HG03060 (cell line): ENCODE results near the gene PSMB8.
"Not testable (repeated sequence)": the region's sequence is repeated elsewhere in the genome, so short reads cannot be mapped to it uniquely, and the experiment has no call there.

Experiments
- ATAC-seq: cut with Tn5 transposase; IDR thresholded peaks from one replicate; pipeline ENCODE4 v1.9.1; 2021; ENCODE audit warnings: low read depth, moderate number of reproducible peaks; ENCODE audit not compliant: unreplicated experiment

The PSMB8 gene

DNA sequence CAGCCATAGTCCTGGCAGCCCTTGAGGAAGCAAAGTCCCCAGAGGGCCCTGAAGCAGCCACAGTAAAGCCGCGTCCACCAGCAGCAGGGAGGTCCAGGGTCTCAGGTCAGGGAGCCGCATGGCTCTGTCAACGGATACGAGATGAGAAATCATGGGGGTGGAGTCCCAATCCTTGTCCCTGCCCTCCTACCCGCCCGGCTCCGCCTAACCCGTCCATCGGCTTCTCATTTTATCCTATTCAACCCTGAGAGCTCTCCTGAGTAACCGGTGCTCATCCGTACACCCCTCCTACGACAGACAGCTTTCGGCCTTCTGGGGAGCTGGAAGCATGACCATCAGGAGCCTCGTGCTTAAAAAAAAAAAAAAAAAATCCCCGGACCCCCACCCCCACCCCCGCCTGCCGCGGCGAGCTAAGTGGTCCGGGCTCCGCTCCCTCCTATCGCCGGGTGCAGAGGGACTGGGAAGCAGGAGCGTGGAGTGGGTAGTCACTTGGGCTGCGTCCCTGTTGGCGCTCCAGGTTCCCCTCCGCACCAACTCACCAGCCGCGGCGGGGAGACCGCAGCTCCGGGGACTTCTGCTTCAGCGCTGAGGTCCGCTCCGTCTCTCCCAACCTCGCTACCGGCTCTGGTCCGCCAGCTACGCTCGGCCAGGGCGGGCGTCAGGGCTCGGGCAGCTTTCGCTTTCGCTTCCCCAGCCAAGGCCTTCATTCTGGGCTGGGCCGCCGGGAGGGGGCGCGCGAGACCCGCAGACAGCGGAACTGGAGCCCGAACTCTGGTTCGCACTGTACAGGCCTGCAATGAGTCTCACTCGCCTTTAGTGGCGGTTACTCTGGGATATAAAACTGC, 5.5 kb downstream of the PSMB8 start, which contains the start of gene TAP2:
Gene TAP2, minus strand, starts transcription at position 626 of the 845 bp plus-strand sequence. Its CDS starts 506 bp downstream, at position 120.
- ATAC-seq = no peak

DNA sequence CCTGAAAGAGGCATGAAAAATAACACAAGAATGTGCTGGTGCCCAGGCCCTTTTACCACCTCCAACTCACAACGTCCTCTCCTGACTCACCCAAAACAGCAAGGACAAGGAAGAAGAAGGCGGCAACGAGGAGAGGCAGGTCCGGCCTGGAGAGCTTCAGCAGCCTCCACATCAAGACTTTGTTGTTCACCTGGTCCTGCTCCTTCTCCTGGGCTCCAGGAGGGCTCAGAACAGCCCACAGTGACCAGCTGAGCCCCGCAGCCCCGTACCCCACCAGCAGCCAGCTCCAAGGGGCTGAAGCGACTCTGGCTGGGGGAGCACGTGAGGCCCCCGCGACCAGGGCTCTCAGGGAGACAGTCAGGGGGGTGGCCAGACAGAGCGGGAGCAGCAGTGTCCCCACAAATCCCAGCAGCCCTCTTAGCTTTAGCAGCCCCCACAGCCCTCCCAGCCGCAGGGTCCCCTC, 6.2 kb downstream of the PSMB8 start:
- ATAC-seq = no peak

DNA sequence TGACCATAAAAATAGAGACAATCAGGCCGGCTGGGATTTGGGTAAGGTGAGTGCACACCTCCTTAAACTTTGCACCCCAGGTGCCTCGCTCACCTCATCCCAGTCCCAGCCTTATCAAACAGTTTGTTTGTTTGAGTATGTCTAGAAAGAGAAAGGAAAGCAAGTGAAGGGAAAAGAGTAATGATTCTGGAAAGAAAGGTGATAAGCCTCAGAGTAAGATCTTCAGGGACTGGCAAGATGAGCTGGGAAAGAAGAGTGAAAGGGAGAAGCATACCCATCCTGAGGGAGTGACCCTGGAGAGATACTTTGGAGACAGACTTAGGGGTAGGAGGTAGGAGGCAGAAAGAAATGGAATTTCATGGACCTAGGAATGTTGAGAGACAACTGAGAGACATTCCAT, 7.0 kb downstream of the PSMB8 start:
- ATAC-seq = no peak

DNA sequence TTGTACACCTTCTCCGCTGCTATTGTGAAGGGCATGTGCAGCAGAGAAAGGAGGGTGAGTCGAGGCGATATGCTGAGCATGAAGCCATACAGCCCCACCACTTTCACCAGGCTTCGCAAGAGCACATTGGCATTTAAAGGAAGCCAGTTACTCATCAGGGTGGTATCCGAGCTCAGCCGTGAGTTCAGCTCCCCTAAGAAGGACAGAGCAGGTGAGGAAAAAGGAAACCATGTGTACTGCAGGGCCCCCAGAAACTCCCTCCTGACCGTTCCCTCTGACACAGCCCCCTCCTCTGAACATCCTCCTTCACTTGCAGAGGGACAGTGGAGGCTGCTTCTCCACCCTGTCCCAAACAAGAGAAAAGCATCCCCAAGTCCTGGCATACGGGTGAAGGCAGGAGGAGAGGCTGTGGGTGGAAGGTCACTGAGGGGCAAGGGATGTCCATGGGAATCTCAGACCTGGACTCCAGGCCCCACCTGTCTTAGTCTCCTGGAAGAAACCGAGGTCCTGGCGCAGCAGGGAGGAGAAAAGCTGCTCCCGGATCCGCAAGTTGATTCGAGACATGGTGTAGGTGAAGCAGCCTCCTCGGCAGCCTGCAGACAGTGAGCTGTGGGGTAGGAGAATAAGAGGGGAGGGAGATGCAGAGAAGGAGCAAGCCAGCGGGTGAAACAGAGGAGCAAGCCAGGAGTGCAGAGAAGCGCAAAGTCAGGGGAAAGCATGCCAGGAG, 8.5 kb downstream of the PSMB8 start:
- ATAC-seq = no peak

DNA sequence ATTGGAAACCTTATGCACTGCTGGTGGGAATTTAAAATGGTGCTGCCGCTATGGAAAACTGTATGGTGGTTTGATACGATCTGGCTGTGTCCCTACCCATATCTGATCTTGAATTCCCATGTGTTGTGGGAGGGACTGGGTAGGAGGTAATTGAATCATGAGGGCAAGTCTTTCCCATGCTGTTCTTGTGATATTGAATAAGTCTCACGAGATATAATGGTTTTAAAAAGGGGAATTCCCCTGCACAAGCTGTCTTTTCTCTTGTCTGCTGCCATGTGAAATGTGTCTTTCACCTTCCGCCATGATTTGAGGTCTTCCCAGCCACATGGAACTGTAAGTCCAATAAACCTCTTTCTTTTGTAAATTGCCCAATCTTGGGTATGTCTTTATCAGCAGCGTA, 10.2 kb downstream of the PSMB8 start:
- no peak for ATAC-seq

DNA sequence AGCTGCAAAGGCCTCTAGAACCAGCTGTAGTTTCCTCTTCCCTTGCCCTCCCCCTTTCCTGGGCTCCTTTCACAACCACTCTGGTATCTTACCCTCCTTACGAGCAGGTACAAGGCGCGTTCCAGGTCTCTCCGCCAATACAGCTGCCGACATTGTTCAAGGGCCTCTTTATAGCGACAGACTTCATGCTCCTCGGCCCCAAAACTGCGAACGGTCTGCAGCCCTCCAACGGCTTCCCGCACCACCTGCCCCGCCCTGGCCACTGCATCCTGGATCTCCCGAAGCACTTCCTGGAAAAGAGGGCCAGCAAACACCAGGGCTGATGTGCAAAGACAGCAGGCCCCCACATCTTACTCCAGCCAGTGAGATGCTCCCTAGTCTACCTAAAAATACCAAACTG, 11.3 kb downstream of the PSMB8 start:
- ATAC-seq = no peak

DNA sequence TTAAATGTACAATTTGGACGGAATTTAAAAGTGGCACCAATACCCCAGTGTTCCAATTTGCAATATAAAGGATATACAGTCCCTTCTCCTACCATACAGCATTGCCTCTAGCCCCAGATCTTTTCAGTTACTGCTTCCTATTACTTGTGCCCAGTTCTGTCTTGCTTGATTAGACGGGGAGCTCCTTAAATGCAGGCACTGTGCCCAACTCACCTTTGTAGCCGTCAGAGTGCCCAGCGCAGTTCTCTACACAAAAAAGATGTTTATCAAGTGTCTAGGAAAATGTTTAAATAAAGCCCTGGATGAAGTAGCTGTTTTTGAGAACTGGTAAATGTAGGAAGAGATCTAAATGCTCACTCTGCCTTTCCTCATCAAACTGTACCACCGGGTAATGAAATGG, 12.9 kb downstream of the PSMB8 start:
- ATAC-seq = no peak

DNA sequence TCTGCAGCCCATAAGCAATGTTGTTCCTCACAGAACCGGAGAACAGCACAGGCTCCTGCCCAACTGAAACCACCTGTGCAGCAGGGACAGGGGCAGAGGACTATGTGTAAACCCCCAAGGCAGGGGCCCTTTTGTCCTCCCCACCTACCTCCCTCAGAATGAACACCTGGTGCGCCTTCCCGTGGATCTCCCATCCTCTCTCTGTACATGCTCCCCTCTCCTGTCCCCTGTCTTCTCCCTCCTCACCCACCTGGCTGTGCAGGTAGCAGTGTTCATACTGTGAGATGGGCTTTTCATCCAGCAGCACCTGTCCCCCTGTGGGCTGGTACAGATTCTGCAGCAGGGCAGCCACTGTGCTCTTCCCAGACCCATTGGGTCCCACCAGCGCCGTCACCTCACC, 13.8 kb downstream of the PSMB8 start:
- ATAC-seq = no peak

DNA sequence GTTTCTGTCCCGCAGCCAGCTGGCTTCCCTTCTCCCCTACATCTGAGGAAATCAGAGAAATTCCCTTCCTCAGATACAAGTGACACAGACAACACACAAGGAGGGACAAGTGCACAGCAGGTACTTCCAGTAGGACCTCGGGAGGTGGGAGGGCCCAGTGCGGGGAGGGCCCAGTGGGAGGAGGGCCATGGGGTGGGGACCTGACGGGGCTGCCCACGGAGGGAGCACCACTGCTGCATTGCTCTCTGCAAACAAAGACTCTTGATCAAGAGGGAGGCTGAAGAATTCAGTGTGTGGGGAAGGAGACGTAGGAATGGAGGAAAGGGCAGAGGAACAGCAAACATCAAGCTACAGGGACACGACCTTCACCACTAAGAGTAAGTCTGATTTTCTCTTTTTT, 14.4 kb downstream of the PSMB8 start:
- no peak for ATAC-seq

DNA sequence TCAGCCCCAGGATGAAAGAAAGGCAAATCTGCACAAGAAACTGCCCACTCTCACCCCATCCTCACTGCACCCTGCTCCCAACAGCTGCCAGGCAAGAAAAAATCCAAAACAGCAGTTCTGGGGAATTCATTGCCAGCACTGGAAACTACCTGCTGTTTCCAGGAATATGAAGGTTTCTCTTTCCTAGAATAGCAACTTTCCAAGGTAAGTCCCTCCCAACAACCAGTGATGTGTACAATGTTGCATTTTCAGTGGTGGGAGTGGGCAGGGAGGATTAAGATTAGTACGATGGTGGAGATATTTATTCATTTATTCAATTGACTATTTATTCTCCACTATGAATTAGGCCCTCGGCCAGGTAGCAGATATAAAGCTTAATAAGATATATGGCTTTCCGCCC, 16.8 kb downstream of the PSMB8 start:
- ATAC-seq = no peak

DNA sequence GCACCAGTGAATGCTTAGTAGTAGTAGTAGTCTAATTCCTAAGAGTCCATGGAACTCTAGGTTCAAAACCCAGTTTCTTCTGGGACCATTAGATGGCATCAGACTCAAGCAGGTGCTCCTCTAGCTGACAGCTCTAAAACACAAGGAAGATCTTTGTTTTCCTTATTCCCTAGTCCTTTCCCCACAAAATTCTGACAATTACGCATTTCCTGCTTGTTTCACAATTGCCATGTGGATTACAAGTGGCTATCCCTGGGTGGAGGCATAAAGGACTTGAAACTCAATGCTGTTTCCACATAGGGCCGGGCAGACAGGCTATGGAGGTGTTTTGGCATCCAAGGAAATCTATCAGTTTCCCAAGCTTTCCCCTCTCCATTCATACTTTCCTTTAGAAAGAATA, 17.9 kb downstream of the PSMB8 start:
- no peak for ATAC-seq

DNA sequence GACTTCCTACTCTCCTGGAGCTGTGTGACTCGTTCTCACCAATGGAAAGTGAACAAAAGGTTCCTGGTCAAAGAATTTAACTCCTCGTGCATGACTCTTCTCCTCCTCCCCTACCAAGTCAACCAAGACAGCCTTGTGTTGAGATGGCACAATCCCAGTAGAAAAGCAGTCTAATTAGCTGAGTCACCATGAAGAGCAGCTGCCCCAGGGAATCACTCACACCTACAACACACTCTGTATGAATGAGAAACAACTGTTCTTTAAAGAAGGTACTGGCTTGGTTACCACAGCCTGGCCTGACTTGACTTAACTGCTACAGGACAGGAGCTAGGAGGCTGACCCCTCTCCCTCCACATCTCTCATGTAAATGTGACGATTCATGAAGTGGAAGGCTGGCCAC, 24.1 kb downstream of the PSMB8 start:
- no peak for ATAC-seq

DNA sequence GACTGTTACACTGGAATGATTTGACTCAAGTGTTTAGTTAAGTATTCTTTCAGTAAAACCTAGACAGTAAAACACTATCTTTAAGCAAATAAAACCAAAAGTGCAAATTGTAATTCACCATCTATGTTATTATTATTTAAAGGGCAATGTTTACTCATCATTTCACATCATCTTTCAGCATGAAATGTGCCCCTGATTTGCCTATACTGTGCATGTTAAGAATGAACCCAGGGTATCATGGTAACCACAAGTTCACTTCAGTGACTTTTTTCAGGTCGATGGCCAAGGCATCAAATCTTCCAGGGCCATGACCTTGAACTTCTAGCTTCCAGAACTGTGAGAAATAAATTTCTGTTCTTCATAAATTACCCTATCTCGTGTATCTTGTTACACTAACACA, 25.0 kb downstream of the PSMB8 start:
- no peak for ATAC-seq

DNA sequence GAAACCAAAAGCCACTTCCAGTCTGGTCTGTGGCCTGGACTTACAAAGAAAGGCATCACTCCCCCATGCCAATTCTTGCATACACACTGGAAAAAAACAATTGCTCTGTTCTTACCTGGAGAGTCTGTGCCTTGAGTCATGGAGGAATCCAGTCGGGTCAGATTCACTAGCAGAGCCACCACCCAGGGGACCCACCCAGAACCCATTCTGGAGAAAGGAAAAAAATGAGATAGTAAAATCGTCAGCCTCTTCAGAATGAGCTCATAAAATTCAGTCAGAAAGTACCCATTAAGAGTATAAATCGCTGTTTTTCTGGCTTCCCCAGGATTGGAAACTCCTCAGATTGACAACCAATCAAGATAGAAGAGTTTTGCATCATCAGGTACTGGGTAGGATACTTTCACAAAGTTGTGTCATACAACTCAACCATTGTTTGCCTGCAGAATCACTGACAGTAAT, 27.1 kb downstream of the PSMB8 start, which contains the start of gene HLA-DOB:
Gene HLA-DOB, minus strand, starts transcription at position 257 of the 459 bp plus-strand sequence. Its CDS starts 51 bp downstream, at position 206.
- ATAC-seq = no peak

DNA sequence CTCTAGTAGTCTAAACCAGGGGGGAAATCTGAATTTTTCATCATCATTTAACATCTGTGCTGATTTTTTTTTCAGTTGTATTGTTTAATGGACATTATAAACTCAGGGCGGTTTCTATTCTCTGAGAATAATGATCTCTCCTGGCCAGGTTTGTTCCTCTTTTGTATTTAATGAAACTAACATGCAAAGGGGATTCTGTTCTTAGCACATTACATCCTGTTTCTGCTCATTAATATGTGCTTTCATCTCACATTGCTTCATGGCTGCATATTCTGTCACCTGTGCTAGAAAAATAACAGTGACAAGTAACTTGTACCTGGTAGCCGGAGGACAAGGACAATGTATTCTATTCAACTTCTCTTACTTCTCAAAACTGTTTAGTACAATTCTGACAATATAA, 27.9 kb downstream of the PSMB8 start:
- no peak for ATAC-seq

DNA sequence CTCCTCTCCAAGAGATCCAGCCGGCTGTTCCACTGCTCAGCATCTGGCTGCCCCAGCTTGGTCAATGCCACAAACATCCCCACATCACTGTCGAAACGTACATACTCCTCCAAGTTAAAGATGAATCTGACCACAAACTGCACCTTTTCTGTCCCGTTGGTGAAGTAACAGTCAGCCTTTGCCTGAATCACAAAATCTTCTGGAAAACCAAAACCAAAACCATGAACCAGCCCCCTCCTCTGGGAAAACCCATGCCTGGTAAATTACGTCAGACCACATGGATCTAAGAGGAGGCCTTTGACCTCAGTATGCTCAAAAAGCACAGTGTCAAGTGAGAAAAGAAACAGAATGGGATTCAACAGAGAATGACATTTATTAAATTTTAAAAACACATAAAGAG, 28.7 kb downstream of the PSMB8 start:
- ATAC-seq = no peak

DNA sequence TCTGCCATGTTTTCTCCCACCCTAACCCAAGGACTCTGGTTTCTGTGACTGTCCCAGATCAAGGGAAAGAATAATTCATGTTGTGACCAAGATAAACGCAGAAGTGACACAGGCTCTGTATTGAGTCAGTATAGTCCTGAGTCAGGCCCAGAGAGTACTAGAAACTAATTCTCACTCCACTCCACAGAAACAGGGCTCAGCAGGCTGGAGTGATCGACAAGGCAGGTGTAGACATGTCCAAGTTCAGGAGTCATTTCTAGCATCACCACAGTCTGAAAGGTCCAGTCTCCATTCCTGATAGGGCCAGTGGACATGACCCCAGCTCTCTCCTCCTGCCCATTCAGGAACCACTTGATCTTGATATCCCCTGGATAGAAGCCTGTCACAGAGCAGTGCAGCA, 29.7 kb downstream of the PSMB8 start:
- ATAC-seq = no peak

DNA sequence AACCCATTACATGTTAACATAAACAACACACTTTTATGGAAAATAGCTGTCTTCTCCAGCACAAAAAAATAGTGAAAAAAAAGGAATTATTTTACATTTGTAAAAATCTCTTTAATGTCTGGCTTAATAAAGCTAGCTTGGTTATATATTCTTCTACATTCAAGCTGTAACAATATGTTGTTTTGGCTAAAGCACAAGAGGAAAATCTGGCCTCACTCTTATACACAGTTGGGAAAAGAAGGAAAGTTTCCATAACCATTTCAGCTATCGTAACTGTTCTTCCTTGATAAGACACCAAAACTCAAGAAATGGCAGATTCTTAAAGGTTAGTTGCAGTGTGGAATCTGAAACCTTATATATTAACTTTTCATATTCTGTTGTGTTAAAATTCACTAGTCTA, 34.7 kb downstream of the PSMB8 start:
- no peak for ATAC-seq

DNA sequence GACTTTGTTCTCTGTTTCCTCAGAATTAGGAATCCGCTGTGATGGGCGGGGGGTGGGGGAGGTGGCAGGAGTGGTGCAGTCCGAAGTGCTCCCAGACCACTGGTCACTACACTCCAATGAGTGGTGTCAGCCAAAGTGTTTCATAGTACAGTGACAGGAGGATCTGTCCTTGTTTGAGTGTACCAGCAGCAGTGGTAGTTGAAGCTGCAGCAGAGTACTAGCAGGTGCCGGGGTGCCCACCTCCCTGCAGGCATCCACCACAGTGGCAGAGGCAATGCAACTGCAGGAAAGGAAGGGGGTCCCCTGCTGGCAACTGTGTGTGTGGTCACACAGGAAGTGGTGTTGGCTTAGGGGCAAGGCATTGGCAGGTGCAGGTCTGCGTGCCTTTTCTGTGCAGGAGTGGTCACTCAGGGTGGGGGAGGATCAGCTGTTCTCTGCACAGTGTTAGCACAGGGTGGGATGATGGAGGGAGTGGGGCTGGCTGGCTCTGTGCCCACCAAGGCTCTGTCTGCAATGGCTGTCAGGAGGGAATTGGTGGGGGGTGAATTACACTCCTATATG, 36.7 kb downstream of the PSMB8 start:
- no peak for ATAC-seq

DNA sequence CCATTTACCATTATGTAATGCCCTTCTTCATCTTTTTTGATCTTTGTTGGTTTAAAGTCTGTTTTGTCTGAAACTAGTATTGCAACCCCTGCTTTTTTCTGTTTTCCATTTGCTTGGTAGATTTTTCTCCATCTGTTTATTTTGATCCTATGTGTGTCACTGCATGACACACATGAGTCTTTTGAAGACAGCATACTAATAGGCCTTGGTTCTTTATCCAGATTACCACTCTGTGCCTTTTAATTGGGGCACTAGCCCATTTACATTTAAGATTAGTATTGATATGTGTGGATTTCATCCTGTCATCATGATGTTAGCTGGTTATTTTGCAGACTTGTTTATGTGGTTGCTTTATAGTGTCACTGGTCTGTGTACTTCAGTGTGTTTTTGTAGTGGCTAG, 38.4 kb downstream of the PSMB8 start:
- ATAC-seq = not testable (repeated sequence)

DNA sequence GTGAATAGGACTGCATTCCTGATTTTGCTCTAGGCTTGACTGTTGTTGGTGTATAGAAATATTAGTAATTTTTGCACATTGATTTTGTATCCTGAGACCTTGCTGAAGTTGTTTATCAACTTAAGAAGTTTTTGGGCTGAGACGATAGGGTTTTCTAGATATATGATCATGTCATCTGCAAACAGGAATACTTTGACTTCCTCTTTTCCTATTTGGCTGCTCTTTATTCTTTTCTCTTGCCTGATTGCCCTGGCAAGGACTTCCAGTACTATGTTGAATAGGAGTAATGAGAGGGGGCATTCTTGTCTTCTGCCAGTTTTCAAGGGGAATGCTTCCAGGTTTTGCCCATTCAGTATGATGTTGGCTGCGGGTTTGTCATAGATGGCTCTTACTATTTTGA, 40.4 kb downstream of the PSMB8 start:
- ATAC-seq = no peak
